NOMO-1 treated with dmso at 0.1 percent for 144 hours (cell line): ENCODE results near the gene KLF12.

Source experiments
- DNase-seq: peaks from one replicate; lab custom pipeline; 2025; ENCODE audit not compliant: unreplicated experiment; lab: John Stamatoyannopoulos, UW

The KLF12 gene

GRCh38 chr13:74103970-74104555, 30.1 kb downstream of the KLF12 start:
- DNase-seq, result no peak

GRCh38 chr13:74103196-74103595, 31.0 kb downstream of the KLF12 start:
- DNase-seq, result no peak

DNA sequence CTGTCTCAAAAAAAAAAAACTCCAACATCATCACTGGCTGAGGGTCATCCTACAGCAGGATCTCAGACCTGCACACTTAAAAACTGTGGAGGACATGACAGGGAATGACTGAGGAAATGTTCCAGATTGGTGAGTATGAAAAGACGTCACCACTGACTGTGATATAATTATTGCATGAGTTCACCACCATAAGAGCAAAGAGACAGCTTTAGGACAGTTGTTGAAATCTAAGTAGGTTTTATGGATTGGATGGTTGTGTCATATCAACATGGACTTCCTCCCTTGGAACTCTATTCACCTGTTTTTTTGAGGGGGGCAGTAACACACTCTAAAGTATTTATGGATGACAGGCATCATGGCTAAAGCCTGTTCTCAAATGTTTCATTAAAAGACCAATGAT, 31.5 kb downstream of the KLF12 start:
- no peak for DNase-seq

DNA sequence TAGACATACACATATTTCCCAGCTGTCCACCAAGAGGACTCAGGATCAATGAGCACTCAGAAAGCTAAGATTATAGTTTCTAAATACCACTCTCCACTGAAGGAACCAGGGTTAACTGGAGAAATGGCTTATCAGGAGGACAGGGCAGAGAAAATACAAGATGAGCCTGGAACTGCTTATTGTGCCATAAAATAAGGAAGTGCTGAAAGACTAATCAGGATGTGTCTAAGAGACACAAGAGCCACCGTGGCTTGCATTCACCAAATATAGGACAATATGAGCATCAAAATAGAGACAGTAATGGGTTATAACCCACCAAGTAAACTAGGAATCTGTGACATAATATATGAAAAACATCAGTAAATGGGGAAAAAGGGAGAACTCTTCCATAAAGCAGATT, 32.8 kb downstream of the KLF12 start:
- DNase-seq, result no peak

- DNase-seq, result no peak
These were observed 36.1 kb downstream of the KLF12 start for GRCh38 chr13:74098077-74098476.

- DNase-seq, result no peak
These were observed 37.1 kb downstream of the KLF12 start for GRCh38 chr13:74097116-74097515.

DNA sequence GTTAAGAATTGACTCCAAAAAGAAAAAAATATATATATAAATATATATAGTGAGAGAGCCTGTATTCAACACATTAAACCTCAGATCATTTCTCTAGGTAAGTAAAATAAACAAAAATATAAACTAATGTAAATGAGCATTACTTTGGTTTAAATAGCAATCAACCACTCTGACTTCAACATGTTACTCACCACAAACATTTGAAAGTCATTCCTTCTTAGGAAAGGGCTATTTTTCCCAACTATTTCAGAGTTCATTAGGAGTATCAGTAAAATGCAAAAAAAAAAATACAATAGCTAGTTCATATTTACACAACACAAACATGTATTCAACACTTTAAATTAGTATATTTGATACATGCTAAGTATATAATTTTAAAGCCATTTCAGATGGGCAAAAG, 40.5 kb downstream of the KLF12 start:
- no peak for DNase-seq

- DNase-seq, result no peak
These were observed 41.5 kb downstream of the KLF12 start for GRCh38 chr13:74092711-74093110.

DNA sequence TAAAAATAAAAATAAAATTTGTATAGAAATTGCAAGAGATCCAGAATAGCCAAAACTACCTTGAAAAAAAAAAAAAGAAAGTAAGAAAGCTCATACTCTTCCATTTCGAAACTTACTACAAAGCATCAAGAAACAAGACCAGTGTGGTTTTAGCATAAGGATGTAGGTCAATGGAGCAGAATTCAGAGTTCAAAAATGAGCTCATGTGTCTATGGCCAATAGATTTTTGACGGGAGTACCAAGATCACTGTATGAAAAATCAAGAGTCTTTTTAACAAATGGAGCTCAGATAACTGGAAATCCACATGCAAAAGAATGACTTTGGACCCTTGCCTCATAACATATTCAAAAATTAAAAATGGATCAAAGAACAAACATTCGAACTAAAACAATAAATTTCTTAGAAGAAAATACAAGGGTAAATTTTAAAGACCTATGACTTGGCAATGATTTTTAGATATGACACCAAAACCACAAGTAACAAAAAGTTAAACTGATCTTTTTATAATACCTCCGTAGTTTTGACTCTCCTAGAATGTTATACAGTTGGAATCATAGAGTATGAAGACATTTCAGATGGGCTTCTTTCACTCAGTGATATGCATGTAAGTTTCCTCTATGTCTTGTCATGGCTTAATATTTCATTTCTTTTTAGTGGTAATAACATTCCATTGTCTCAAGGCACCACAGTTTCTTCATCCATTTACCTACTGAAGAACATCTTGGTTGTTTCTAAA, 43.2 kb downstream of the KLF12 start:
- no peak for DNase-seq

GRCh38 chr13:74090397-74090796, 43.8 kb downstream of the KLF12 start:
- DNase-seq, result no peak

DNA sequence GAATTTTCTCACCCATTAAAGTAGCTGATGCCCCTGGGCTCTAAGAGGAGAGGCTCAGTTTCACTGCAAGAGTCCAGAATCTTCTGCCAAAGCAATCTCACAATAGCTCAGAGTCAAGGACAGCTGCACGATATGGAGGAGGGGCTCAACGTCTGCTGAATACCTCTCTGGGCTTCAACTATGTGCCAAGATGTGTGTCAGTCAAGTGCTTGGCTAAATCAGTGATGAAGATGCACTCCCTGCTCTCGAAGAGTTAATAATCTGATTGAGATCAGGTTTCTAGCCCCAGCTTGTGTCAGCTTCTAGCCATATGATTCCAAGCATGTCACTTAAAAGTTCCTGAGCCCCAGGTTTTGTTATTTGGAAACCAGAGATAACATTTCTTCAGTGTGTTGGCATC, 46.8 kb downstream of the KLF12 start:
- DNase-seq, result no peak
